GM19099 (cell line): ENCODE measurements around the gene MUC5AC.

ENCODE experiments used
- POLR2A ChIP-seq: IDR thresholded peaks from 3 replicates; pipeline ENCODE4 v1.6.1; 2011; ENCODE audit warnings: low read depth; ENCODE audit not compliant: insufficient read length; ENCODE audit errors: extremely low read depth

MUC5AC gene

DNA sequence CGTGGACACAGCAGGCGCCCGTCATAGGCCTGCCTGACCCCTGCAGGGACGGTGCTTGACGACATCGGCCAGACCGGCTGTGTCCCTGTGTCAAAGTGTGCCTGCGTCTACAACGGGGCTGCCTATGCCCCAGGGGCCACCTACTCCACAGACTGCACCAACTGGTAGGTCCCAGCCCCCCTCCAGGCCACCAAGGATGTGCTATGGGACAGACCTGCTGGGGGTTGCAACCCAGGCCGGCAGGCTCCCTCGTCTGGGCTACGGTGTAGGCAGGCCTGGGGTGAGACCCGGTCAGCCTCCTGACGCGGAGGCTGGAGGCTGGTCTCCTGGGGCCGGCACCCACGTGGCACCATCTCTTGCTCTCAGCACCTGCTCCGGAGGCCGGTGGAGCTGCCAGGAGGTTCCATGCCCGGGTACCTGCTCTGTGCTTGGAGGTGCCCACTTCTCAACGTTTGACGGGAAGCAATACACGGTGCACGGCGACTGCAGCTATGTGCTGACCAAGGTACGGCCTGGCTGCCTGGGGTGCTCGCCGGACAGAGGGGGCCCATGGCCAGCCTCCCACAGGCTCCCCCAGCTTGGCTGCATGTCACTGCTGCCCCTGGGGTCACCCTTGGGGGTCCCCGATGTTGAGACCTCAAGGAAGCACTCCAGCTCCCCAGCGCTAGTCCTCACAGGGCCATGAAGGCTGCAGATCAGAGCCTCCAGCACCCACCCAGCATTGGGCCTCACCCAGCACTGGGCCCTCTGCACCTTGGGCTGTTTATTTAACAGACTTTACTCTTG lies 7.7 kb downstream of the MUC5AC start:
- TF ChIP-seq POLR2A, result no peak

DNA sequence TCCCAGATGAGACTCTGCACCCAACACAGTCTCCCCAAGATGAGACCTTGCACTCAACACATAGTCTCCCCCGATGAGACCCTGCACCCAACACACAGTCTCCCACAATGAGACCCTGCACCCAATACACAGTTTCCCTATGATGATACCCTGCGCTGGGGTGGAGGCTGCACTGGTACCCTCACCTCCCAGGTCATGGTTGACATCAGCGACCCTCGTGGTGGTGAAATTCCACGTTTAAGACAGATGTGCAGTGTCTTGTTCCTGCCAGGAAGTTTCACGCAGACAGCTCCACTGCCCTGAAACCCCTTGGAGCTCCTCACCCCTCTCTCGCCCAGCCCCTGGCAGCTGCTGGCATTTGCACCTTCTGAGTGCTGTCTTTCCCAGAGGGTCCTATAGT lies 9.5 kb downstream of the MUC5AC start:
- TF ChIP-seq POLR2A, result no peak

DNA sequence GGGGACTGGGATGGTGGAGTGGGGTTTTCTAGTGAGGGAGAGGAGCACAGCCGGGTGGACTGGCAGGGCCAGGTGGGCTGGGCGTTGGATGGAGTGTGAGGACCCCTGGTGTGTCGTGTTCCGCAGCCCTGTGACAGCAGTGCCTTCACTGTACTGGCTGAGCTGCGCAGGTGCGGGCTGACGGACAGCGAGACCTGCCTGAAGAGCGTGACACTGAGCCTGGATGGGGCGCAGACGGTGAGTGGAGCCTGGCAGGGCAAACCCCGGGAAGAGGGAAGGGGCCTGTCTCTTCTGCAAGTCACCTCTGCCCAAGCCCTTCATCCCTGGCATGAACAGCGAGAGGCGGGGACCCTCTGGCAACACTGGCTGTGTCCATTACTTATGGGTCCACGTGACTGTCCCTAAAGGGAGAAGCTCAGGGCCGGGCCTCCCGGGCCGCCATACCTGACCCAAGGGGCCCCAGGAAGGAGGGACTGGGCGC lies 10.0 kb downstream of the MUC5AC start:
- no peak for TF ChIP-seq POLR2A

DNA sequence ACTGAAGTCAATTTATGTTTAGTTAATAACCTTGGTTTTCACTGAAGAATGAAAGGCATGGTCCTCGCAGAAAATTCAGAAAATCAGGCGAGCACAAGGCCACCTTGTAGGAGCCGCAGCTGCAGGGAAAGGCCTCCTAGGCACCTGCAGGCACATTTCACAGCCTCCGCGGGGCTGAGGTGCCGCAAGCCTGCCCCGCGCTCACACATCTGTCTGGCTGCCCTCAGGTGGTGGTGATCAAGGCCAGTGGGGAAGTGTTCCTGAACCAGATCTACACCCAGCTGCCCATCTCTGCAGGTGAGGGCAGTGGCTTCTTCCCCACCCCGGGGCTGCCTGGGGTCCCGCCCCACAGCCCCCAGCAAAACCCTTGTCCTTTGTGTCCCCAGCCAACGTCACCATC lies 10.5 kb downstream of the MUC5AC start:
- TF ChIP-seq POLR2A, result no peak

DNA sequence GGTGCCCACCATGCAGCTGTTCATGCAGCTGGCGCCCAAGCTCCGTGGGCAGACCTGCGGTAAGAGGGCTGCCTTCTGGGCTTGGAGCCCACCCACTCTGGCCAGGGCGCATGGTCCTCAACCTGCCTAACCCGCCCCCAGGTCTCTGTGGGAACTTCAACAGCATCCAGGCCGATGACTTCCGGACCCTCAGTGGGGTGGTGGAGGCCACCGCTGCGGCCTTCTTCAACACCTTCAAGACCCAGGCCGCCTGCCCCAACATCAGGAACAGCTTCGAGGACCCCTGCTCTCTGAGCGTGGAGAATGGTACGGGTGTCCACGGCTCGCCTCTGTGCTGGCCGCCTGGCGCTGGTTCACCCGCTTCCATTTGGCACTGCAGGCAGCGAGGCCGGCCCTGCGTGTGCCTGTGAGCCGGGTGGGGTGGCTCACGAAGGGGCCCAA lies 11.0 kb downstream of the MUC5AC start:
- no peak for TF ChIP-seq POLR2A

DNA sequence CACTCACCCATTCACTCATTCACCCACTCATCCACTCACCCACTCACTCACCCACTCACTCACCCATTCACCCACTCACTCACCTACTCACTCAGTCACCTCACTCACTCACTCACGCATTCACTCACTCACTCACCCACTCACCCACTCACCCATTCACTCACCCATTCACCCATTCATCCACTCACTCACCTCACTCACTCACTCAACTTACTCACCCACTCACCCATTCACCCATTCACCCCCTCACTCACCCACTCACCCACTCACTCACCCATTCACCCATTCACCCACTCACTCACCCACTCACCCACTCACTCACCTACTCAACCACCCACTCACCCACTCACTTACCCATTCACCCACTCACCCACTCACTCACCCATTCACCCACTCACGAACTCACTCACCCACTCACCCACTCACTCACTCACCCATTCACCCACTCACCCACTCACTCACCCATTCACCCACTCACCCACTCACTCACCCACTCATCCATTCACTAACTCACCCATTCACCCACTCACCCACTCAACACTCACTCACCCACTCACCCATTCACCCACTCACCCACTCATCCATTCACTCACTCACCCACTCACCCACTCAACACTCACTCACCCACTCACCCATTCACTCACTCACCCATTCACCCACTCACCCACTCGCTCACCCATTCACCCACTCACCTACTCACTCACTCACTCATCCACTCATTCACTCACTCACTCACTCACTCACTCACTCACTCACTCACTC lies 13.7 kb downstream of the MUC5AC start:
- no peak for TF ChIP-seq POLR2A

DNA sequence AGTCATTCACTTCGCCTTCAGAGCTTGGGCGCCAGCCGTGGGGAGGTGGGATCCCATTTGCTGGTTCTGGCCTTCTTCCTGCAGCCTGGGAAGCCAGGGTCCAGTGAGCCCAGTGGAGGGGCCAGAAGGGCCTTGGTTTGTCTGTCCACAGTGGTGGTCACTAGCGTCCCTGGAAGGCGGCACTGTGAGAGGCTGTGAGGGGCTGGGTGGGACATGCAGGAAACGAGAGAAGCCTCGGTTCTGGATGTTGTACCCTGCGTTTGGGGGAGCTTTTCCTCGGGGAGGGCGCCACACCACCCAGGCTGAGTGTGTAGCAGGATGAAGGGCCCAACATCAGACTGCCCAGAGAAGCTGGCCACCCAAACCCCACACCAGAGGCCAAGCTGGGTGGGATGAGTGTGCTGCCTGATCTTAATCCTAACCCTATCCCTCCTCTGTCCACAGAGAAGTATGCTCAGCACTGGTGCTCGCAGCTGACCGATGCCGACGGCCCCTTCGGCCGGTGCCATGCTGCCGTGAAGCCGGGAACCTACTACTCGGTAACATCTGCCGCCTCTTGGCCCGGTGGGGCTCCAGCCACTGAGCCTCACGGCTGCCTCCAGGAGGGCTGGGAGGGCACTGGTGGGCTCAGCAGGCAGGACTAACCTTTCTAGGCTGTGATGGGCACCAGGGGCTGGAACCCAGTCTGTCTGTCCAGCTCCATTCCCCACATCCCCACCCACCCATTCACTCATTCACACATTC lies 14.4 kb downstream of the MUC5AC start:
- TF ChIP-seq POLR2A, result no peak

DNA sequence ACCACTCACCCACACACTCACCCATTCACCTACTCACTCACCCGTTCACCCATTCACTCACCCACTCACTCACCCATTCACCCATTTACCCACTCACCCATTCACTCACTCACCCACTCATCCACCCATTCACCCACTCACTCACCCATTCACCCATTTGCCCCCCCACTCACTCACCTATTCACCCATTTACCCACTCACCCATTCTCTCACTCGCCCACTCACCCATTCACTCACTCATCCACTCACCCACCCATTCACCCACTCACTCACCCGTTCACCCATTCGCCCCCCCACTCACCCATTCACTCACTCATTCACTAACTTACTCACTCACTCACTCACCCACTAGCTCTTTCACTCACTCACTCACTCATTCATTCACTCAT lies 15.0 kb downstream of the MUC5AC start:
- TF ChIP-seq POLR2A, result no peak

DNA sequence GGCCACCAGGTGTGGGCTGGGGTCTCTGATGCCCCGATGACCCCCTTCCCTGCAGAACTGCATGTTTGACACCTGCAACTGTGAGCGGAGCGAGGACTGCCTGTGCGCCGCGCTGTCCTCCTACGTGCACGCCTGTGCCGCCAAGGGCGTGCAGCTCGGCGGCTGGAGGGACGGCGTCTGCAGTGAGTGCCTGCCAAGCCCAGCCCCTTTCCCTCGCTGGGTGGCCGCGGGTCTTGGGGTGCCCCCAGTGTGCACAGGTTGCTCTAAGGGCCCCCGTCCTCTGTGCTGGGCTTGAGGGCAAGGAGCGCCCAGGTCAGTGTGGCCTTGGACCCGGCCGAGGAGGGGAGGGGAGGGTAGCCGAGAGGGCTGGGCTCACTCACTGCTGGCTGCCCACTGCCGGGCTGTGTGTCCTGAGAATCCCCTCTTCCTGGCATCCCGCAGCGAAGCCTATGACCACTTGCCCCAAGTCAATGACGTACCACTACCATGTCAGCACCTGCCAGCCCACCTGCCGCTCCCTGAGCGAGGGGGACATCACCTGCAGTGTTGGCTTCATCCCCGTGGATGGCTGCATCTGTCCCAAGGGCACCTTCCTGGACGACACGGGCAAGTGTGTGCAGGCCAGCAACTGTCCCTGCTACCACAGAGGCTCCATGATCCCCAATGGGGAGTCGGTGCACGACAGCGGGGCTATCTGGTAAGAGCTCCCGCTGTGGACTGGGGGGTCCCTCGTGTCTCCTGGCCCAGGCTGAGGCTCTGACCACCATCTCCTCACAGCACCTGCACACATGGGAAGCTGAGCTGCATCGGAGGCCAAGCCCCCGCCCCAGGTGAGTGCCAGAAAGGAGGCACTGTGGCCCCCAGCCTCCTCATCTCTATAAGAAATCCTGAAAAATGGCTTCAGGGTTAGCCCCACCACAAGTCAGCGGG lies 17.0 kb downstream of the MUC5AC start:
- no peak for TF ChIP-seq POLR2A

DNA sequence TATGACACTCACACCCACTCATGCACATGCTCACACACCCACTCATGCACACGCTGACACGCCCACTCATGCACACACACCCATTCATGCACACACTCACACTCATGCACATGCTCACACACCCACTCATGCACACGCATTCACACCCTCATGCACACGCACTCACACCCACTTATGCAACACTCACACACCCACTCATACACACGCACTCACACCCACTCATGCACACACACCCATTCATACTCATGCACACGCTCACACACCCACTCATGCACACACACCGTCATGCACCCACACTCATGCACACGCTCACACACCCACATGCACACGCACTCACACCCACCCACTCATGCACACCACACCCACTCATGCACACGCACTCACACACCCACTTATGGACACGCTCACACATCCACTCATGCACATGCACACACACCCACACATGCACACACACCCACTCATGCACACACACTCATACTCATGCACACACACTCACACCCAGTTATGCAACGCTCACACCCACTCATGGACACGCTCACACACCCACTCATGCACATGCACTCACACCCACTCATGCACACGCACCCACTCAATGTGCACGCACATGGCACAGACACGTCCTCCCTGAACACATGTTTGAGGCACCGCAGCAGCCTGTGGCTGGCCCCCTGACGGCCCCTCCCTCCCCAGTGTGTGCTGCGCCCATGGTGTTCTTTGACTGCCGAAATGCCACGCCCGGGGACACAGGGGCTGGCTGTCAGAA lies 17.9 kb downstream of the MUC5AC start:
- no peak for TF ChIP-seq POLR2A

DNA sequence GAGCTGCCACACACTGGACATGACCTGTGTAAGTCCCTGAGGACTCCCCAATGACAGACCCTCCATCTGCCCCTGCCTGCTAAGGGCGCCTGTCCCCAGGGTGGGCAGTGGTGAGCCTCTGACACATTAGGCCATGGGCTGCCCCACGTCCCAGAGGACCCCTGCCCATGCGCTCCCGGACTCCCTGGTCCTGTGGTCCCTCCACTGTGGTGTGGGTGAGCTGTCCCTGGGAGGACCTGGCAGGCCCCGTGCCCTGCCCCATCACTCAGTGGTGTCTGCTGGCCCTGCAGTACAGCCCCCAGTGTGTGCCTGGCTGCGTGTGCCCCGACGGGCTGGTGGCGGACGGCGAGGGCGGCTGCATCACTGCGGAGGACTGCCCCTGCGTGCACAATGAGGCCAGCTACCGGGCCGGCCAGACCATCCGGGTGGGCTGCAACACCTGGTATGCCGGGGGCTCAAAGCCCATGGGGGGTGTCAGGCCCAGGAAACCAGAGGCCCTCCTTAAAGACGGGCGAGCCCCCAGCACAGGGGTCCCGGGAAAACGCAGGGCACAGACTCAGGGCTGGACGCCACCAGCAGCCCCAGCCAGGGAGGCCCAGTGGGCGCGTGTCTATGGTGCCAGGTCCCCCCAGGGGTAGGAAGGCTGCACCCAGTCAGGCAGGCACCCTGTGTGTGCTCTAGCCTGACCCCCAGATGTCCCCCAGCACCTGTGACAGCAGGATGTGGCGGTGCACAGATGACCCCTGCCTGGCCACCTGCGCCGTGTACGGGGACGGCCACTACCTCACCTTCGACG lies 18.7 kb downstream of the MUC5AC start:
- no peak for TF ChIP-seq POLR2A

DNA sequence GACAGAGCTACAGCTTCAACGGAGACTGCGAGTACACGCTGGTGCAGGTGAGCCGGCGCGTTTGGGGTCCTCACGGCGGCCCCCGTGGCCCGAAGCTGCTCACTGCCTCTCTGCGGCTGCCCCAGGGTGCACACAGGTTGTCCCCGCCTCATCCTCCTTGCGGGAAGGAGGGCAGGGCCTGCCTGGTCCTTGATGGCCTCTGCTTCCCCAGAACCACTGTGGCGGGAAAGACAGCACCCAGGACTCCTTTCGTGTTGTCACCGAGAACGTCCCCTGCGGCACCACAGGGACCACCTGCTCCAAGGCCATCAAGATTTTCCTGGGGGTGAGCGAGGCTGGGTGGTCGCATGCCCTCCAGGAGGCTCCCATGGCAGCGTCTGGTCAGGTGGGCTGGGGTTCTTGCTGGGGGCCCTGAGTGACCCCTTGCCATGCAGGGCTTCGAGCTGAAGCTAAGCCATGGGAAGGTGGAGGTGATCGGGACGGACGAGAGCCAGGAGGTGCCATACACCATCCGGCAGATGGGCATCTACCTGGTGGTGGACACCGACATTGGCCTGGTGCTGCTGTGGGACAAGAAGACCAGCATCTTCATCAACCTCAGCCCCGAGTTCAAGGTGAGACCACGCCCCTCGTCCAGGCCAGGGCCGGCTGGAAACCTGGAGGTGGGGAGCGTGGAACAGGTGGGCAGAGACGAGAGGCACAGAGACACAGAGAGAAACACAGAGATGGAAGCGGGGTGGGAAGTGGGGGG lies 19.4 kb downstream of the MUC5AC start:
- TF ChIP-seq POLR2A, result no peak
